ENCODE data around the gene COPG1. TPM values are rescaled to one million over a fixed set of nuclear protein-coding genes. Genes with fewer than 3 reads are reported as not detected.

The COPG1 gene
- polyA plus RNA-seq, 3 donors: 59.9 to 94.5 (median 60.2) TPM

GRCh38 chr3:129254536-129255230 lies 5.3 kb downstream of the COPG1 start:
- no peak overlapping the region for H3K4me3 ChIP-seq (replicated peaks in 1 of 3; ENCODE audit: low read depth in 2 of 3, low read length in 3 of 3)
- peaks cover 72 to 81% of the 10 kb centered on the region in 2 donors for H3K36me3 ChIP-seq (replicated peaks in 1 of 2; ENCODE audit: control insufficient read depth in 1 of 2, insufficient read depth in 2 of 2, low read length in 2 of 2)
- Mint-ChIP-seq H3K4me1 (peaks cover 9% of the 10 kb centered on the region), H3K27ac (peak overlapping the region in 2 of 7 donors; percentile 6 to 21), H3K36me3 (peaks cover 78 to 86% of the 10 kb centered on the region in 2 donors), H3K9me3 (peaks cover 0 to 1% (median 0%) of the 10 kb centered on the region in 7 donors), H3K27me3 (ENCODE audit: low read depth in 3 of 3) (peaks cover 0 to 3% (median 0%) of the 10 kb centered on the region in 3 donors), H3K4me3 (no peak overlapping the region)
- WGBS (ENCODE audit: insufficient coverage): 99% methylated on average over 8 of the region's 12 CpGs
- no peak for TF ChIP-seq CTCF (IDR thresholded peaks at IDR 0.05)
- peaks cover 45% of the 10 kb centered on the region for H4K20me1 ChIP-seq (ENCODE audit: insufficient read depth, low read length)
- H3K4me1 ChIP-seq (ENCODE audit: control insufficient read depth in 1 of 2, insufficient read depth in 2 of 2, low read length in 2 of 2): peaks cover 9 to 13% of the 10 kb centered on the region in 2 donors
- intact Hi-C loops (cut with micrococcal nuclease): no loop called here
- H3K4me2 ChIP-seq (replicated peaks; ENCODE audit: extremely low read depth, low read length, poor library complexity, severe bottlenecking): no peak overlapping the region
- H3K9me3 ChIP-seq (replicated peaks in 1 of 2; ENCODE audit: control insufficient read depth in 1 of 2, insufficient read depth in 1 of 2, low read length in 2 of 2): no peaks in the 10 kb centered on the region
- DNase-seq: no peak
- no peaks in the 10 kb centered on the region for H3K27me3 ChIP-seq (ENCODE audit: control insufficient read depth in 2 of 2, insufficient read depth in 2 of 2, low read length in 2 of 2)
- H2AFZ ChIP-seq (ENCODE audit: insufficient read depth, low read depth, low read length, poor library complexity, severe bottlenecking): no peak overlapping the region
- H3K79me2 ChIP-seq (ENCODE audit: insufficient read depth, low read length): peaks cover 66% of the 10 kb centered on the region
- no peak overlapping the region for H3K27ac ChIP-seq (ENCODE audit: low read depth in 1 of 2, low read length in 2 of 2)
- no peak overlapping the region for H3K9ac ChIP-seq (ENCODE audit: insufficient read depth, low read length, poor library complexity, severe bottlenecking)

GRCh38 chr3:129256270-129256669 lies 6.9 kb downstream of the COPG1 start:
- no peaks in the 10 kb centered on the region for H3K4me1 Mint-ChIP-seq
- H3K36me3 Mint-ChIP-seq: peaks cover 91 to 99% of the 10 kb centered on the region in 2 donors
- H3K4me3 ChIP-seq (replicated peaks in 1 of 3; ENCODE audit: low read depth in 2 of 3, low read length in 3 of 3): no peak overlapping the region
- no peak overlapping the region for H3K27ac ChIP-seq (ENCODE audit: low read depth in 1 of 2, low read length in 2 of 2)
- DNase-seq: no peak
- no peak for TF ChIP-seq CTCF (IDR thresholded peaks at IDR 0.05)
- H3K4me2 ChIP-seq (replicated peaks; ENCODE audit: extremely low read depth, low read length, poor library complexity, severe bottlenecking): no peak overlapping the region
- no peak overlapping the region for H3K9ac ChIP-seq (ENCODE audit: insufficient read depth, low read length, poor library complexity, severe bottlenecking)
- WGBS (ENCODE audit: insufficient coverage): 100% methylated on average over 5 of the region's 6 CpGs
- no peaks in the 10 kb centered on the region for H3K4me1 ChIP-seq (ENCODE audit: control insufficient read depth in 1 of 2, insufficient read depth in 2 of 2, low read length in 2 of 2)
- peak overlapping the region in 1 of 7 donors; percentile 54 for H3K27ac Mint-ChIP-seq
- H3K36me3 ChIP-seq (replicated peaks in 1 of 2; ENCODE audit: control insufficient read depth in 1 of 2, insufficient read depth in 2 of 2, low read length in 2 of 2): peaks cover 88 to 97% of the 10 kb centered on the region in 2 donors
- peaks cover 59% of the 10 kb centered on the region for H4K20me1 ChIP-seq (ENCODE audit: insufficient read depth, low read length)
- no peak overlapping the region for H3K4me3 Mint-ChIP-seq
- H2AFZ ChIP-seq (ENCODE audit: insufficient read depth, low read depth, low read length, poor library complexity, severe bottlenecking): no peak overlapping the region
- H3K9me3 ChIP-seq (replicated peaks in 1 of 2; ENCODE audit: control insufficient read depth in 1 of 2, insufficient read depth in 1 of 2, low read length in 2 of 2): no peaks in the 10 kb centered on the region
- intact Hi-C loops (cut with micrococcal nuclease): no loop called here
- H3K79me2 ChIP-seq (ENCODE audit: insufficient read depth, low read length): peaks cover 59% of the 10 kb centered on the region
- no peaks in the 10 kb centered on the region for H3K27me3 ChIP-seq (ENCODE audit: control insufficient read depth in 2 of 2, insufficient read depth in 2 of 2, low read length in 2 of 2)
- H3K27me3 Mint-ChIP-seq (ENCODE audit: low read depth in 3 of 3): peaks cover 0 to 3% (median 0%) of the 10 kb centered on the region in 3 donors
- H3K9me3 Mint-ChIP-seq: peaks cover 0 to 1% (median 0%) of the 10 kb centered on the region in 7 donors
